GM21390 (cell line): ENCODE measurements around the gene MED26.

Source experiments
- ATAC-seq: cut with Tn5 transposase; IDR thresholded peaks from one replicate; pipeline ENCODE4 v1.9.1; 2021; ENCODE audit not compliant: unreplicated experiment

MED26 gene

GRCh38 chr19:16590876-16591802, 36.9 kb downstream of the MED26 start:
- no peak for ATAC-seq

GRCh38 chr19:16589917-16590316, 38.1 kb downstream of the MED26 start:
- no peak for ATAC-seq

GRCh38 chr19:16588824-16589577, 39.0 kb downstream of the MED26 start:
- ATAC-seq = peak; percentile 7

GRCh38 chr19:16587833-16588823, 39.9 kb downstream of the MED26 start:
- ATAC-seq = peak; percentile 41

GRCh38 chr19:16586991-16587832, 40.8 kb downstream of the MED26 start:
- ATAC-seq = no peak

- no peak for ATAC-seq
Measured at GRCh38 chr19:16586477-16586871, 41.5 kb downstream of the MED26 start.

GRCh38 chr19:16585808-16586476, 42.1 kb downstream of the MED26 start:
- no peak for ATAC-seq

GRCh38 chr19:16585094-16585801, 42.8 kb downstream of the MED26 start:
- ATAC-seq = no peak

GRCh38 chr19:16584248-16585093, 43.5 kb downstream of the MED26 start:
- peak; percentile 43 for ATAC-seq

- no peak for ATAC-seq
Measured at GRCh38 chr19:16582486-16583261, 45.3 kb downstream of the MED26 start.

- ATAC-seq = no peak
Measured at GRCh38 chr19:16581971-16582343, 46.0 kb downstream of the MED26 start.

GRCh38 chr19:16581145-16581970, 46.6 kb downstream of the MED26 start:
- ATAC-seq = no peak

- no peak for ATAC-seq
Measured at GRCh38 chr19:16579381-16579780, 48.6 kb downstream of the MED26 start.

- no peak for ATAC-seq
Measured at GRCh38 chr19:16577531-16577985, 50.4 kb downstream of the MED26 start.

GRCh38 chr19:16576690-16577530, 51.1 kb downstream of the MED26 start:
- no peak for ATAC-seq
